NCI-H345 treated with DMSO at 0.1 percent for 48 hours (cell line): ENCODE data around the gene TMEM43.

Experiments
- DNase-seq: peaks from one replicate; lab custom pipeline; 2025; ENCODE audit not compliant: unreplicated experiment; lab: John Stamatoyannopoulos, UW

The TMEM43 gene

DNA sequence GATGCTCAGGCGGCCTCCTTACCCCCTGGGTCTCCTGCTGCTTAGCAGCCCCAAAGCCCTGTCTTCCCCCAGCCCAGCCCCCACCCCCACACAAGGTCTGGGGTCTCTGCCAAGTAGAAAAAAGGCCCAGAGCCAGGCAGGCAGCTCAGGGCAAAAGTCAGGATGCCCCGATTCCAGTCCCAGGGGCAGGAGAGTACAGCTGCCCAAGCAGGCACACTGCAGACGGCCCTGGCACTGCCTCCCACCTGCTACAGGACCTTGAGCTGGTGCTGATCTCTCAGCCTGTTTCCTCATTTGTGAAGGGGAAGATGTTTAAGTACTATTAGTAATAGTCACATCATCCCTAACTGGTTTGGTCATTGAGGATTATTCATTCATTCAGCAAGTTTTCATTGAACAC is 12.6 kb downstream of the TMEM43 start:
- DNase-seq: no peak

DNA sequence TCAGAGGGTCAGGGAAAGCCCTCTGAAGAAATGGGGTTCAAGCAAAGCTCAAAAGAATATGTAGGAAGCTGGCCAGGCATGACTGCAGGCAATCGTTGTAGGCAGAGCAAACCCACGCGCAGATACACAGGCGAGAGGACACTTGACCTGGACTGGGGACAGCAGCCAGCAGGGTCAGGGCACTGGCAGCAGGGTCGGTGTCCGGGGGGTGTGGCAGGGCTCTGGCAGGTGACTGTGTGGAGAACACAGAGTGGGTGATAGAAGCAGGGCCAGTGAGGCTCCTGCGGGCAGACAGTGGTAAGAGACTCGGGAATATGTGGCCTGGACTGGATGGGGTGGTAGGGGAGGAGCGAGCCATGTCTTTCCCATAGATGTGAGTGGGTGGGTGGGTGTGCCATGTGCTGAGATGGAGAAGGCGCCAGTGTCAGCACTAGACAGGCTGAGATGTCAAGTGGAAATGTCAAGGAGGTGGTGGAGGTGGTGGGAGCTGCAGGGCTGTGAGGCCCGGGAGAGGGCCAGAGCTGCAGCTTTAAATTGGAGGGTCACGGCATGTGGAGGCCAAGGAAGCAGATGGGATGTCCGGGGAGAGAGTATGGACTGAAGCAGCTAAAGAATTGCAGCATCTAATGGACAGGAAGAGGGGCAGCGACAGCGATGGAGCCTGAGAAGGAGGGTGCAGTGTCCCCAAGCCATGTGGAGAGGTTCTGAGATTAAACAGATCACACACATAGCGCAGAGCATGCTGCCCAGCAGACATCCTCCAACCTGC is 13.4 kb downstream of the TMEM43 start:
- DNase-seq: no peak

DNA sequence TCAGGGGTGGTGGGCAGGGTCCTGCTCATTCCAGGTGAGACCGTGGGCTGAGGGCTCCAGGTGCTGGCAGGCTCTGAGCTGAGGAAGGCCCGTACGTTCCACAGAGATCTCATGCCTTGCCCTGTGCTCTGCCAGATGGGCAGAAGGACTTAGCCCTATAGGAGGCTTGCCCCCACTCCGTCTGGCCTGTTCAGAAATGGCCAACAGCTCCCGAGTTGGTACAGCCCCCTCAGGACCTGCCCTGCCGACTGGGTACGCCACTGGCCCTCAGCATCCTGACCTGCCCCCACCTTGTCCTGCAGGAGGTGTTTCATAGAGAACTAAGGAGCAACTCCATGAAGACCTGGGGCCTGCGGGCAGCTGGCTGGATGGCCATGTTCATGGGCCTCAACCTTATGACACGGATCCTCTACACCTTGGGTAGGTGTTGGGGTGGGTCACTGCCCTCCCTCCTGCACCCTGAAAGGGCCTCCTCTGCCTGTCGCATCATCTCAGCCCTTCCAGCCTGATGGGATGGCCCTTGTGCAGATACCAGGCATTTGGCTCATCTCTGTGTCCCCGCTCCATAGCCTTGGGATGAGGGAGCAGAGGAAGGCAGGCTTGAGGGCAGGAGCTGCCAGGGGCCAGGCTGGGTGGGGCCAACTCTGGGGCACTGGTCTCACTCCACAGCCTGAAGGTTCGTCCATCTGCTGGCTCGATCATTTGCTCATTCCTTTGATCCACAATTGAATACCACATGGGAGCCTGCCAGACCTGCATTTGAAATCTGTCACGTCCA is 14.2 kb downstream of the TMEM43 start:
- no peak for DNase-seq

DNA sequence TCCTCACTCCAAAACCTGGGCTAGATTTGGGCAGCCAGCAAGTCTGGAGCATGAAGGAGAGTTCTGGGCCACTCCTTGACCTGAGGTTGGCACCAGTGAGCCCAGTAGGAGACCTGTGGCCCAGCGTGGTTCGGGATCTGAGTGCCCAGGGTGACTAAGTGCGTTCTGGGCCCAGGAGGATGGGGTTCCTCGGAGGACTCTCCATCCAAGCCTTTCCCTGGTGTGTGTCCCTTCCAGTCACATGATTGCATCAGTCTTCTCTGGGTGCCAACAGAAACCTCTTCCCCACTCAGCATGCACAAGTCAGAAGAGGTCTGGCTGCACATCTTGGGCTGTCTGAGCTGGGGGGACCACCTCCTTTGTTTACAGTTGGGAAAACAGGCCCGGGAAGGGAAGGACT is 14.9 kb downstream of the TMEM43 start:
- no peak for DNase-seq

DNA sequence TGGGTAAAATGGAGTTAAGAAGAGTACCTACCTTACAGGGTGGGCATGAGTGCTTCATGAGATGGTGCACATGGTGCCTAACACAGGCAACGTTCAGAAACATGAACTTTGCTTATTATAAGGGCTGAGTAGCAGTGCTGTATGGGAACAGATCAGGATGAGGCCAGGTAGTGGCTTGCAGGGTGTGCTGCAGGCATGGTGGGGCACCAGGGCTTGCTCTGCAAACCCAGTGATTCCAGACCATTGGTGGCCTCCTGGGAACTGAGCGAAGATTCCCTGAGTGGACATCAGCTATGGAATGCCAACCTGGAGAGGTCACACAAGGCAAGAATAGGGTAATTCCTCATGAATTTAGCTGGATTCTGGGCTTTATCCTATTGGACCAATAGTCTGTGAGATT is 15.8 kb downstream of the TMEM43 start:
- no peak for DNase-seq

DNA sequence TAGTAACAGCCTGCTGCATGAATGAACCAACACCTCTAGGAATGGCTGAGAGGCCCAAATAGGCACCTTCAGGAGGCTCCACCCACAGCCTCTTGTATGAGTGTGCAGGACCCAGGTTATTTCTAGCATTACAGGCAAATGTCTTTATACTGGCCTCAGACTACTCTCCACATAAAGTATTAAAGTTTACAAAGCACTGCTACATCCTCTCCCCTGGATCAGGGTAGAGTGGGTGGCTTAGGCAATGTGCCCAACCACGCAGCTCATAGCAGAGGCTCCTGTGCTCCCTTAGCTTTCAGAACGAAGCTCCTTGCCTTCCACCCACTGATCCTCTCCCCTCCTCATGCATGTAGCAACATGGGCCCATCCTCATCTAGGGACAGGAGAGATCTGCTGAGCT is 16.3 kb downstream of the TMEM43 start:
- DNase-seq: no peak

DNA sequence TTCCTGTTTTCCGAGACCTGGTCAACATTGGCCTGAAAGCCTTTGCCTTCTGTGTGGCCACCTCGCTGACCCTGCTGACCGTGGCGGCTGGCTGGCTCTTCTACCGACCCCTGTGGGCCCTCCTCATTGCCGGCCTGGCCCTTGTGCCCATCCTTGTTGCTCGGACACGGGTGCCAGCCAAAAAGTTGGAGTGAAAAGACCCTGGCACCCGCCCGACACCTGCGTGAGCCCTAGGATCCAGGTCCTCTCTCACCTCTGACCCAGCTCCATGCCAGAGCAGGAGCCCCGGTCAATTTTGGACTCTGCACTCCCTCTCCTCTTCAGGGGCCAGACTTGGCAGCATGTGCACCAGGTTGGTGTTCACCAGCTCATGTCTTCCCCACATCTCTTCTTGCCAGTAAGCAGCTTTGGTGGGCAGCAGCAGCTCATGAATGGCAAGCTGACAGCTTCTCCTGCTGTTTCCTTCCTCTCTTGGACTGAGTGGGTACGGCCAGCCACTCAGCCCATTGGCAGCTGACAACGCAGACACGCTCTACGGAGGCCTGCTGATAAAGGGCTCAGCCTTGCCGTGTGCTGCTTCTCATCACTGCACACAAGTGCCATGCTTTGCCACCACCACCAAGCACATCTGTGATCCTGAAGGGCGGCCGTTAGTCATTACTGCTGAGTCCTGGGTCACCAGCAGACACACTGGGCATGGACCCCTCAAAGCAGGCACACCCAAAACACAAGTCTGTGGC is 16.9 kb downstream of the TMEM43 start:
- no peak for DNase-seq

DNA sequence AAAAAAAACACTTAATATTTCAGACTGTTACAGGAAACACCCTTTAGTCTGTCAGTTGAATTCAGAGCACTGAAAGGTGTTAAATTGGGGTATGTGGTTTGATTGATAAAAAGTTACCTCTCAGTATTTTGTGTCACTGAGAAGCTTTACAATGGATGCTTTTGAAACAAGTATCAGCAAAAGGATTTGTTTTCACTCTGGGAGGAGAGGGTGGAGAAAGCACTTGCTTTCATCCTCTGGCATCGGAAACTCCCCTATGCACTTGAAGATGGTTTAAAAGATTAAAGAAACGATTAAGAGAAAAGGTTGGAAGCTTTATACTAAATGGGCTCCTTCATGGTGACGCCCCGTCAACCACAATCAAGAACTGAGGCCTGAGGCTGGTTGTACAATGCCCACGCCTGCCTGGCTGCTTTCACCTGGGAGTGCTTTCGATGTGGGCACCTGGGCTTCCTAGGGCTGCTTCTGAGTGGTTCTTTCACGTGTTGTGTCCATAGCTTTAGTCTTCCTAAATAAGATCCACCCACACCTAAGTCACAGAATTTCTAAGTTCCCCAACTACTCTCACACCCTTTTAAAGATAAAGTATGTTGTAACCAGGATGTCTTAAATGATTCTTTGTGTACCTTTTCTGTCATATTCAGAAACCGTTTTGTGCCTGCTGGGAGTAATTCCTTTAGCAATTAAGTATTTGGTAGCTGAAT is 17.9 kb downstream of the TMEM43 start:
- DNase-seq: no peak

DNA sequence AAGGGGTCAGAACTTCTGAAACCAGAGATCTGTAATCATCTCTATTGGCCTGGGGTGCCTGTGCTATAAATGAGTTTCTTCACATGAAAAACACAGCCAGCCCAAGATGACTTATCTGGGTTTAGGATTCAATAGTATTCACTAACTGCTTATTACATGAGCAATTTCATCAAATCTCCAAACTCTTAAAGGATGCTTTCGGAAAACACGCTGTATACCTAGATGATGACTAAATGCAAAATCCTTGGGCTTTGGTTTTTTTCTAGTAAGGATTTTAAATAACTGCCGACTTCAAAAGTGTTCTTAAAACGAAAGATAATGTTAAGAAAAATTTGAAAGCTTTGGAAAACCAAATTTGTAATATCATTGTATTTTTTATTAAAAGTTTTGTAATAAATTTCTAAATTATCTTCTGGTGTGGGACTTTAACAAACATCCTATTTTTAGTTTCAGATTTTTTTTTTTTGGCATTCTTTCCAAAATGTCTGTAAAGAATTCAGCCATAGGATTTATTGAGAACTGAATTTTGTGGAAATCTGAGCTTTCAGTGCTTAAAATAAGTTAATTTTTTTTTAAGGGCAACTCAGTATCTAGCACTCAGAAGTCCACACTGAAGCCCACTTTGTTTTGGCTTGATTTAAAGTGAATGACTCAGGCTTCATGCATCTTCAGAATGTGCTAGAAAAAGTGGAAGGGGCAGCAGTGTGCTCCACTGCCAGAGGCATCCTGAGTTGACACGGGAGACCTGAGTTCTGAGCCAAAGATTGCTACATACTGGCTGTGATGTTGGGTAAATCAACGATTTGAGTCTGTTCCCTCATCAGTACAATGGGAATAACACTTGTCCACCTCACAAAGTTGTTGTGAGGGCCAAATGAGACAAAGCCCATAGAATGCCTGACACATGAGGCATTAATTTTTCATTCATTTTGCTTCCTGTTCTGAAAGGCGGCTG is 18.7 kb downstream of the TMEM43 start:
- no peak for DNase-seq

DNA sequence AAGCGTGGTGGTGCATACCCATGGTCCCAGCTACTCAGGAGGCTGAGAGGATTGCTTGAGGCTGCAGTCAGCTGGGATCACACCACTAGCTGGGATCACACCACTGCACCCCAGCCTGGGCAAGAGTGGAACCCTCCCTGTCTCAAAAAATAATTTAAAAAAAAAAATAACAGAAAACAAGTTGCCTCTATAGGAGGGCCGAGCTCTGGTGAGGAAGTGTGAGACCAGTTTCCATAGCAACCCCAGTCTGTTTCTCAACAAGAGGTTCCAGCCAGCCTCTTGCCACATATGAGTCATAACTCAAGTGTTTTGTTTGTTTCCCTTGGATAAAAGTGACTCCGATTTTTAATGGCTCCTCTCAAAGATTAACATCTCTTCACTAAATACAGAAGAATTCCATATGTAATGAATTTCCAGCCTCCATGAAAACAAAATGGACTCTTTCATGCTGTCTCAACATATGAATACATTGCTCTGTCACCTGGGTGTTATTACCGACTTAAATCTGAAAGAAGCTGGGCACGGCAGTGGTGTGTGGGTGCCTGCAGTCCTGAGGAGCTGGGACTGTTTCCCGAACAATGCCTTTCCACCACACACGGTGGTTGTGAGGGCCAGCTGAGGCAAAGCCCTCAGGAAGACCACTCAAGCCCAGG is 19.7 kb downstream of the TMEM43 start:
- no peak for DNase-seq

DNA sequence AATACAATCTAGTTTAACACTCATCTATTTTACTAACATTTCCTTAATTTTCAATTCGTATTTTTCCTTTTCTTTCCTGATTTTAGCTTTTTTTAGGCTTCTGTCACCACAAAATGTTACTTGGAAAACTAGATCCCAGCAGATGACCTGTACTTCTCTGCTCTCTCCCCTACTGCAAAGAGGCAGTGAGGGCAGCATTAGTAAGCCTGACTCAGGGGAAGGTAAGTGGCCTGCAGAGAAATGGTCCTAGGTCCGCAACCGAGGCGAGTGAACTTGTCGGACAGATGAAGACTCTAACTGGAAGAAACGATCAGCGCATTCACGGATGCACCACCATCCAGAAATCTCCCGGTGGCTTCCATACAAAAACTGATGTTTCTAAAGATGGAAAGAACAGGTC is 20.4 kb downstream of the TMEM43 start:
- no peak for DNase-seq

DNA sequence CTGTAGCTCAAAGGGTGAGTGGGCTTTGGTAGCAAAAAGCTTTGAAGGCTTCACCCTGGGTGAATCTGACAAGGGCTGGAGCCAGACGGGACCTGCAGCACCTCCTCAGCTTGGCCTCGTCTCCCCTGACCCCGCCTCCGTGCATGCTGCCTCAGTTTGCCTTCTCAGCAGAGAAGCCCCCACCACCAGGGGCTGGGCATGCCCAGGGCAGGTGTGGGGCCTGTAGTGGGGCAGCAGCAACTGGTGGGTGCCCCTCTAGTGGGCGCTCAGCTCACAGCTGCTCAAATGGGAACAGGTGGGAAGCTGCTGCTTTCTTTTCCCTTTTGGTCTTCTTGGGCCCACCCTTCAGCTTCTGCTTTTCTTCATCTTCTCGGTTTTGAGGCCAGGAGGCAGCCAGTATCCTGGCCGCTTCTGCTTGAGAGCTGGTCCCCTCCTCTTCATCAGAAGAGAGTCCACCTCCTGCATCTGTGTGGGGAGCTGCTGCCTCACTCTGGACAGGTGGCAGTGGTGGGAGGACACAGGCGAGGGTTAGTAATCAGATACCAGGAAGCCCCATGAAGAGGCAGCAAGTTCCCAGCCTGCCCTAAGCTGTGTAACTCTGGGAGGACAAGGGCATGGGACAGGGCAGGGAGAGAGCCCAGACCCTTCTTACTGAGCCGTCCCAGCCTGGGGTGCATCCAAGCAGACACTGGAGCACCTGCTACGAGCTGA is 21.0 kb downstream of the TMEM43 start:
- DNase-seq: no peak

DNA sequence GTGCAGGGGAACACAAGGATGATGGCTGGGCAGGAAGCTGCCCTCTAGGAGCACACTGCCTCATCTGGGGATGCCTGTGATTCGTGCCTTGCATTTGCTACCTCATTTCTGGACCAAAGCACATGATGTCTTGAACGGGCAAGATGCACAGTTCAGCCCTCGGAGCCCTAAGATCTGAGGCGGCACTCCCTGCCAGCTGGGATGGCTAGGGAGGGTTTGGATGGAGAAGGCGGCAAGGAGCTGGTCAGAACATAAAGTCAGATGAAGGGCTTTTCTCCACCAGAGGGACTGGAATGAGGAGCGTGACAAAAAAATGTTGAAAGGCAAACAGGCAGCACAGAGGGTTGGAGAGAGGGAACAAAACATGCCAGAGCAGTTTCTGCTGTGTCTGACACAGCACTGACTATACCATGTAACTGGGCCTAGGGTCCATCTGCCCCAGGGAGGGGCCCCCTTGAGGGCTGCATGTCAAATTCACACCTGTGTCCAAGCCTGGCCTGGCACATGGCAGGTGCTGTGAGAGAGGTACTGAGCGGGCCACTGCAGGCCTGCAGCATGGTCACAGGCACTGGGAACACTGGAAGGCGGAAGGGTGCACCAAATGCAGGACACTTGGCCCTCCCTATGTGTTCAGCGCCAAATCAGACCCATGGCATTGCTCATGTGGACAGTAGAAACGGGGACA is 21.7 kb downstream of the TMEM43 start:
- no peak for DNase-seq

DNA sequence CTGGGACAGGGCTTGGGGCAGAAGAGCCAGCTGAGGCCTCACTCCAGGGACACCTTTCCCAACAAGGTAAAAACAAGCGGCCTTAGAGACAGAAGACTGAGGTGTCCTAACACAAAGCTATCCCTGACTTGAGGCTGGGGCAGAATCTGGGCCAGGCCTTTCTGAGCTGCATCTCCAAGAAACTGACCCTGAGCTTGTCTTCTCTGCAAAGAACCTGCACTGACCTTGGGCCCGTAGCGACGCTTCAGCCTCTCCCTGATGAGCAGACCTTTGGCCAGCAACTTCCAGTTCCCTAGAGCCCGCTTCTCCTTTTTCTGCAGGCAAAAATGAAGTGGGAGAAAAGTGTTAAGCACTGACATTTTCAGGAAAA is 22.2 kb downstream of the TMEM43 start:
- DNase-seq: no peak

DNA sequence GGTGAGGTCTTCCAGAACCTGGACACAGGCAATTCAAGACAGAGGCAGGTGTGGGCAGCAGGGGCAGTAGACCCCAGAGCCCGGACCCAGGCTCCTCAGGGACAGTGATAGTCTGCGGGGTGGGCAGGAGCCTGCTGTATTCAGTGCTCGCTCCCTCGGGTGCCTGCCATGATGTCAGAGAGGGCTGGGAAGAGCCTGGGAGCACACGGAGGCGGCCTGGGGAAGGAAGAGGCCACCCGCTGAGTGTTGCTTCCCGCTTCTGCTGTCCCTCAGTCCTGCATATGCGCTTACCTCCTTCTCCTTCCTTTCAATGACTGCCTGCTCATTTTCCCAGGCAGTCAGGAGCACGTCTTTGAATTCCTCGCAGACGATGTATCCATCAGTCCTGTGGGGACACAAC is 22.8 kb downstream of the TMEM43 start:
- no peak for DNase-seq

DNA sequence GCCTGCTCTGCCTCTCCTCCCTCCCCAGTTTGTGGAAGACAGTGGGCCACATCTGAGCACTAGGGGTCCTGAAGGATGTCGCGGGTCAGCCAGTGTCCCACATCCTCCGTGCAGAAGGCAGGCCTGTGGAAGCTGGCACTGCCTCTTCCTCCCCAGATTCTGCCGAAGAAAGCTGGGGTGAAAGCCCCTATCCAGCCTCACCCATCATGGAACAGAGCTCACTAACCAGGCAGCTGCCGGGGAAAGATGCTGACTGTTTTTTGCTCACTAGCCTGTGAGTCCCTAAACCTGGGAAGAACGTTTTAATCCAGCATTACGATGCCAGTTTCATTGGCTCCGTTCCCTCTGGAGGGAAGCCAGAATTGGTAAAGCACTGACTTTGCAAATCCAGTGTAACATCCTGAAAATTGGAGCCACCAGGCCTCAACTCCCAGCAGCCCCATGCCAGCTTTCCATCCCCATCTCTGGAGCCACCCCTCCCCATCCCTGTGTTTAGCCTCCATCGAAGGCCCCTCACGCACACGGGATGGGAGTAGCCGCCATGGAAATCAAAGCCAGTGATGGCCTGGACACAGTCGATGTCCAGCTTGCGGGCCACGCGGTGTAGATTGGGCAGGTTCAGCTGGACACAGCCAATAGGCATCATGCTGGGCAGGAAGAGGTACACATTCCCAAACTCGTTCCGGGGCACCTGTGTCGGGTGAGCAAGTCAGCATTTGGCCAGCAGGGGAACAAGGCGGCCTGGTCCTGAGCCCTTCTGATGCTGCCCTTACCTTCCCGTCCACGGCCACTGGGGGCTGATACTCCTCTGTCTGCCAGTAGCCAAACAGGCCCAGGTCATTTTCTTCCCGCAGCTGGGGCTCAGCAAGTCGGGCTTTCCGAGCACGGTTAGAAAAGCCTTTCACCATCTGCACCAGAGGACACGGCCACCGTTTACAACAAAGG is 23.5 kb downstream of the TMEM43 start:
- no peak for DNase-seq

DNA sequence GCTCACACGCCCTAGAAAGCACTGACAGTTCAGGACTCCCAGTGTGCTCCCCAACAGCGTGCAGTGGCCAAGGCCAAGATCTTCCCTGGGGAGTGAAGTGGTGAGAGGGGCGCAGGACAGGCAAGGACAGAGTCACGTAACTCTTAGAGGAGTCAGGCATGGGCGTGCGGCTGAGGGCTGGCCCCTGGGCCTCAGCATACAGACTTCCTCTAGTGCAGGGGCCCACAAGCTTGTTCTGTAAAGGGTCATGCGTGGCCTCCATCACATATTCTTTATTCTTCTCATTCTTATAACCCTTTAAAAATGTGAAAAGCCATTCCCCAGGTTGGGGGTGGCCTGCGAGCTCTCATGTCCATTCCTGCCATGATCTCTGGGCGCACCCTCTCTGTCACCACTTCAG is 25.2 kb downstream of the TMEM43 start:
- DNase-seq: no peak
